SH-SY5Y (cell line): Measurements from ENCODE around the gene RAB17.

ENCODE experiments used
- GATA2 ChIP-seq: IDR thresholded peaks from 2 replicates; pipeline ENCODE4 v1.6.1; 2011; ENCODE audit warnings: mild to moderate bottlenecking, low read depth, low read length
- GATA3 ChIP-seq: IDR thresholded peaks from 2 replicates; pipeline ENCODE4 v1.6.1; 2011; ENCODE audit warnings: low read depth, mild to moderate bottlenecking, low read length, moderate library complexity

GRCh38 chr2:237625216-237625705, 34.7 kb upstream of the RAB17 start:
- TF ChIP-seq GATA3 (no peak), GATA2 (no peak)
